Lower lobe of right lung (tissue), 2 donors: ENCODE results near the gene DUSP8. TPM values are rescaled to one million over a fixed set of nuclear protein-coding genes. Genes with fewer than 3 reads are reported as not detected.
A peak's percentile ranks its signal among the peaks of the same experiment; 100 is the strongest.

Experiments
- ATAC-seq, 2 donors: fragments of 200-7000 bp; cut with Tn5 transposase; one replicate each; pipeline ENCODE4 v1.9.1; 2020 to 2022; ENCODE audit warnings: mild to moderate bottlenecking in 2 of 2, moderate library complexity in 2 of 2
- DNase-seq: peaks from one replicate; pipeline ENCODE4 v3.0.0-alpha.2; 2020
- H3K27ac ChIP-seq: fragments of 200-600 bp; one replicate; pipeline ENCODE4 v1.8.0; 2022
- H3K27me3 ChIP-seq: fragments of 200-600 bp; one replicate; pipeline ENCODE4 v1.8.0; 2022; ENCODE audit warnings: low read depth
- H3K36me3 ChIP-seq: fragments of 200-600 bp; one replicate; pipeline ENCODE4 v1.8.0; 2022; ENCODE audit warnings: mild to moderate bottlenecking
- H3K4me1 ChIP-seq: fragments of 200-600 bp; one replicate; pipeline ENCODE4 v1.8.0; 2022
- H3K4me3 ChIP-seq: fragments of 200-600 bp; one replicate; pipeline ENCODE4 v1.8.0; 2022; ENCODE audit warnings: mild to moderate bottlenecking
- H3K9me3 ChIP-seq: fragments of 200-600 bp; one replicate; pipeline ENCODE4 v1.8.0; 2022
- intact Hi-C: fragments of 100-400 bp; cut with DNase I; formaldehyde crosslinking; loops from one replicate; pipeline ENCODE4 v1.11.0; 2022
- total RNA-seq: library from RNA; stranded (reverse); fragmentation: NEBNext Ultra II Directional; extraction: Animal tissue kit (Norgen Biotek cat#: 25700); gene quantifications from one replicate; pipeline ENCODE4 v1.2.1, GENCODE V29; 2021
- TF ChIP-seq, protein P1 (sequence below): fragments of 200-600 bp; IDR thresholded peaks from one replicate; pipeline ENCODE4 v1.8.0; 2022; ENCODE audit warnings: antibody characterized with exemption, mild to moderate bottlenecking
- donor health status: DM: no; HTN: yes; CAD: no; lungs with severe emphysema.

DUSP8 gene
- total RNA-seq, 1 donor from 2014 or later = 8.9 TPM

DNA sequence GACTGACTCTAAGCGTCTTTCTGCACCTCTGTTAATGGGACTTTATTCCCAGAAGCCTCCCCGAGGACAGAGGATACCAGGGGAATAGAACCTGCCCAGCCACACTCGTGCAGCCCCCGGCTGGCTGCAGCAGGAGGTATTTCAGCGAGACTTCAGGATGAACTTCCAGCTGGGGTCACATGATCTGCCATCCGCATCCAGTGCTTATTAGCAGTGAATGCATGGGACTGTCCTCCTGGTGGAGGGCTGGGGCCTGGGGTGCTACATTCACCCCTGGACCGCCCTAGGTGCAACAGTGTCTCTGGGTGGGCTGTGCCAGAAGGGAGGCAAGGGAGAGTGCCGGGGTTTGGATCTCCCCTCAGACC lies 1.6 kb downstream of the DUSP8 start:
- no peak overlapping the region for H3K27ac ChIP-seq
- intact Hi-C loops = no loop called here

DNA sequence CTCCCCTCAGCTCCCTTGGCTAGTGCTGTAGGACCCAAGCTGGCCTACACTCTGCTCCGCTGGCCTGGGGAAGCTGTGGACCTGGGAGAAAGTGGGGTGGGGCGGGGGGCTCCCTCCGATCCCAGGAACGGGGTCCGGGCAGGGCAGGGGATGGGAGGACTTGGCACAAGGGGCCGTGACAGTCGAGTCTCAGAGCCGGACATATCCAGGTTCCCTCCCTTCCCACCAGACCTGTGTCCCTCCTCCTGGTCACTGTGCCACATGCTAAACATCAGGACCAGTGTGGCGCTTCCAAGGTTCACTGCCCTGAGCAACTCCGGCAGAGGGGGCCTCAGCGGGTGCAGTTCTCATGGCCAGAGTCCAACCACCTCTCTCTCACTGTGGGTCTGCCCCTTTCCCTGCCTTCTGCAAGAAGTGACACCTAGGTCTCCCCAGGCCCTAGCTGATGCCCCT lies 2.0 kb downstream of the DUSP8 start:
- Histone ChIP-seq H3K4me3 (no peak overlapping the region), H3K9me3 (no peaks in the 10 kb centered on the region), H3K4me1 (peaks cover 32% of the 10 kb centered on the region), H3K36me3 (peaks cover 4% of the 10 kb centered on the region), H3K27ac (no peak overlapping the region), H3K27me3 (peaks cover 6% of the 10 kb centered on the region)
- ATAC-seq = no peak
- TF ChIP-seq, protein P1, sequence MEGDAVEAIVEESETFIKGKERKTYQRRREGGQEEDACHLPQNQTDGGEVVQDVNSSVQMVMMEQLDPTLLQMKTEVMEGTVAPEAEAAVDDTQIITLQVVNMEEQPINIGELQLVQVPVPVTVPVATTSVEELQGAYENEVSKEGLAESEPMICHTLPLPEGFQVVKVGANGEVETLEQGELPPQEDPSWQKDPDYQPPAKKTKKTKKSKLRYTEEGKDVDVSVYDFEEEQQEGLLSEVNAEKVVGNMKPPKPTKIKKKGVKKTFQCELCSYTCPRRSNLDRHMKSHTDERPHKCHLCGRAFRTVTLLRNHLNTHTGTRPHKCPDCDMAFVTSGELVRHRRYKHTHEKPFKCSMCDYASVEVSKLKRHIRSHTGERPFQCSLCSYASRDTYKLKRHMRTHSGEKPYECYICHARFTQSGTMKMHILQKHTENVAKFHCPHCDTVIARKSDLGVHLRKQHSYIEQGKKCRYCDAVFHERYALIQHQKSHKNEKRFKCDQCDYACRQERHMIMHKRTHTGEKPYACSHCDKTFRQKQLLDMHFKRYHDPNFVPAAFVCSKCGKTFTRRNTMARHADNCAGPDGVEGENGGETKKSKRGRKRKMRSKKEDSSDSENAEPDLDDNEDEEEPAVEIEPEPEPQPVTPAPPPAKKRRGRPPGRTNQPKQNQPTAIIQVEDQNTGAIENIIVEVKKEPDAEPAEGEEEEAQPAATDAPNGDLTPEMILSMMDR = no peak
- DNase-seq = no peak
- intact Hi-C loops = no loop called here

More for the DNA sequence above, 1.6 kb downstream of the DUSP8 start:
- ATAC-seq (no peak), DNase-seq (no peak)
- peaks cover 32% of the 10 kb centered on the region for H3K4me1 ChIP-seq
- H3K27me3 ChIP-seq = peaks cover 7% of the 10 kb centered on the region
- no peaks in the 10 kb centered on the region for H3K9me3 ChIP-seq
- TF ChIP-seq, protein P1 = no peak
- H3K4me3 ChIP-seq = peak overlapping the region; percentile 56
- H3K36me3 ChIP-seq = peaks cover 1% of the 10 kb centered on the region

DNA sequence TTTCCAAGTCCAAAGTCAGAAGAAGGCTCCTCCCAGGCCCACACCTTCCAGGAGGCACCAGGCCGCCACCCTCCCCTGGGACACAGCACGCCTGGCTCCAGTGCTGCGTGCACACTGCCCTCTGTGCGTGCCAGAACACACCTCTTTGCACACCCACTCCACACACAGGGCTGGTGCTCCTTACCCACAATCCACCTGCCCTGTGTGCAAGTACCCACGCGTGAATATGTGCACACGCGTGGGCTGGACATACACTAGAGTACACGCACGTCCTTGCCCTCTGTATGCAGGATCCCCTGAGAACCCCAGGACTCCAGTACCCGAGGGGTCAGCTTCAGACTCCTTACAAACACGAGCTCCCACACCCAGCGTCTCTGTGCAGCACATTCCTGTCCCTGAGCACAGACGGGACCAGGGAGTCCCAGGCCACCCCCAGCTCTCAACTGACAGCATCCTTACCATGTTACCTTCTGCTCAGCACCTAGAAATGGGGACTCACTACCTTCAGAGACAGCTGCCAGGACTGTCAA lies 2.8 kb downstream of the DUSP8 start:
- Histone ChIP-seq H3K4me3 (no peak overlapping the region), H3K36me3 (peaks cover 4% of the 10 kb centered on the region), H3K4me1 (peaks cover 30% of the 10 kb centered on the region), H3K9me3 (no peaks in the 10 kb centered on the region), H3K27ac (no peak overlapping the region), H3K27me3 (peaks cover 4% of the 10 kb centered on the region)
- intact Hi-C loops = no loop called here
- ATAC-seq (no peak), DNase-seq (no peak)
- TF ChIP-seq, protein P1 = no peak

DNA sequence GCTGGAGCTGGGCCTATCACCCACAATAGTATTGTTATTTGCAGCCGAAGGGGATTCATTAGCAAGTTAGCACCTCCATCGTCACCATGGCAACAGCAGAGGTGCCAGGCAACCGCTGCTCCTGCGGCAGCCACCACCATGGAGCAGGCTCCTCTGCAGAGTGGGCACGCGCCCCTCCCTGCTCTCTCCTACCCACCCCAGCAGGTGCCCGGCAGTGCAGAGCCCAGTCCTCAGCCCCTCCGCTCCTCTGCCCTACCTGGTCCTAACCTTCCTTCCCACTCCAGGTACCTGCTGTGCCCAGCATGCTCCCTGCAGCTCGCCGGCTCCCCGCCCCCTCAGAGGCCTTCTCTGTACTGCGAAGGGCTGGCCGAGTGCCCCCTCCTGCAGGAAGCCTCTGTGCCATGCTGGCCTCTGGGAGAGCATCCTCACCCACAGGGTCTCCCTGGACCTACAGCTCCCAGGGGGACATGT lies 3.6 kb downstream of the DUSP8 start:
- H3K36me3 ChIP-seq = peaks cover 4% of the 10 kb centered on the region
- H3K9me3 ChIP-seq = no peaks in the 10 kb centered on the region
- peaks cover 22% of the 10 kb centered on the region for H3K4me1 ChIP-seq
- peaks cover 4% of the 10 kb centered on the region for H3K27me3 ChIP-seq
- no peak overlapping the region for H3K27ac ChIP-seq
- ATAC-seq = no peak
- no peak for DNase-seq
- TF ChIP-seq, protein P1 = no peak
- H3K4me3 ChIP-seq = no peak overlapping the region
- intact Hi-C loops = no loop called here

DNA sequence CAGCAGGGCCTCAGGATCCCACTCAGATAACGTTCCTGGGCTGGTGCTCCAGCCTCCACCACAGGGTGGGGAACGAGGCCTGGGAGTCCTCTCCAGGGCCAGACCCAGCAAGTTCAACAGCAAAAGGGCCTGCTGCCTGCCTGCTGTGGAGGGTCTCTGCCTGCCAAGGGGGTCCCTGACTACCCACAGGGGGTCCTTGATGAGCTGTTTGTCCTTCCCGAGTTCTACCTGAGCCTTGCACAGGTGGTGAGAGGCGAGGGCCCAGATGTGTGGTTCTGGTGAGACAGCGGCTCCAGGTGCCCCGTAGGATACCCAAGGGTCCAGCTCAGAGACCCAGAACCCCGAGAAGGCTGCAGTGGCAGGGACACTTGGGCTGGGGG lies 4.4 kb downstream of the DUSP8 start:
- Histone ChIP-seq H3K9me3 (no peaks in the 10 kb centered on the region), H3K27me3 (peaks cover 4% of the 10 kb centered on the region), H3K4me3 (no peak overlapping the region), H3K27ac (no peak overlapping the region), H3K4me1 (peaks cover 15% of the 10 kb centered on the region), H3K36me3 (peaks cover 9% of the 10 kb centered on the region)
- DNase-seq = no peak
- intact Hi-C loops = no loop called here
- no peak for ATAC-seq
- TF ChIP-seq, protein P1 = no peak
